ENCODE data around the gene SH3BGRL3.
A peak's percentile ranks its signal among the peaks of the same experiment; 100 is the strongest.

SH3BGRL3 gene

GRCh38 chr1:26234644-26235370 is 45.1 kb upstream of the SH3BGRL3 start:
- Histone ChIP-seq H4K8ac (ENCODE audit: low read depth, low read length) (no peak overlapping the region), H3K14ac (ENCODE audit: low read length) (peak overlapping the region; percentile 60), H2AK5ac (ENCODE audit: low read depth, low read length) (no peak overlapping the region), H3K4me2 (ENCODE audit: insufficient read depth, low read length, poor library complexity, severe bottlenecking) (peak overlapping the region; percentile 78), H3K36me3 (replicated peaks in 1 of 2; ENCODE audit: control insufficient read depth in 2 of 2, insufficient read depth in 2 of 2, low read length in 2 of 2) (peaks cover 0 to 29% of the 10 kb centered on the region in 2 donors), H3K27me3 (ENCODE audit: control insufficient read depth in 3 of 3, insufficient read depth in 3 of 3, low read depth in 1 of 3, low read length in 3 of 3) (no peaks in the 10 kb centered on the region), H2BK12ac (ENCODE audit: low read length) (no peak overlapping the region), H3K4ac (ENCODE audit: low read length) (no peak overlapping the region), H3K79me1 (ENCODE audit: low read depth, low read length) (peaks cover 6% of the 10 kb centered on the region), H3K4me3 (ENCODE audit: low read length in 2 of 2) (peak overlapping the region; percentile 76 to 84), H3K23ac (ENCODE audit: low read depth, low read length, poor library complexity) (peak overlapping the region; percentile 95), H3K9ac (ENCODE audit: low read depth, low read length, poor library complexity) (peak overlapping the region; percentile 99), H4K91ac (ENCODE audit: low read depth, low read length, poor library complexity) (no peak overlapping the region), H3K4me1 (ENCODE audit: control insufficient read depth in 2 of 2, insufficient read depth in 1 of 2, low read depth in 1 of 2, low read length in 2 of 2) (peaks cover 3 to 6% of the 10 kb centered on the region in 2 donors), H3K18ac (ENCODE audit: low read length) (peak overlapping the region; percentile 96), H3K27ac (replicated peaks; ENCODE audit: low read length) (peak overlapping the region; percentile 75), H2BK120ac (ENCODE audit: low read depth, low read length) (no peak overlapping the region), H2BK15ac (ENCODE audit: low read length) (peak overlapping the region; percentile 11), H3K9me3 (replicated peaks in 1 of 2; ENCODE audit: control insufficient read depth in 2 of 2, insufficient read depth in 1 of 2, low read depth in 1 of 2, low read length in 2 of 2) (peaks cover 0 to 6% of the 10 kb centered on the region in 2 donors), H2BK5ac (ENCODE audit: low read length) (no peak overlapping the region), H2AFZ (ENCODE audit: low read length) (peak overlapping the region; percentile 91)
- DNase-seq (ENCODE audit: low spot score): no peak
- WGBS, 2 donors (ENCODE audit: extremely low coverage in 2 of 2, insufficient read length in 2 of 2, insufficient replicate concordance in 1 of 2): no CpG with 5 or more reads among the region's 30 CpGs

- no peak for DNase-seq (ENCODE audit: low spot score)
- Histone ChIP-seq H3K36me3 (replicated peaks in 1 of 2; ENCODE audit: control insufficient read depth in 2 of 2, insufficient read depth in 2 of 2, low read length in 2 of 2) (peaks cover 0 to 44% of the 10 kb centered on the region in 2 donors), H3K9ac (ENCODE audit: low read depth, low read length, poor library complexity) (no peak overlapping the region), H3K4ac (ENCODE audit: low read length) (no peak overlapping the region), H4K91ac (ENCODE audit: low read depth, low read length, poor library complexity) (no peak overlapping the region), H4K8ac (ENCODE audit: low read depth, low read length) (no peak overlapping the region), H3K4me1 (ENCODE audit: control insufficient read depth in 2 of 2, insufficient read depth in 1 of 2, low read depth in 1 of 2, low read length in 2 of 2) (peaks cover 3 to 6% of the 10 kb centered on the region in 2 donors), H3K9me3 (replicated peaks in 1 of 2; ENCODE audit: control insufficient read depth in 2 of 2, insufficient read depth in 1 of 2, low read depth in 1 of 2, low read length in 2 of 2) (peaks cover 0 to 6% of the 10 kb centered on the region in 2 donors), H2AK5ac (ENCODE audit: low read depth, low read length) (no peak overlapping the region), H3K4me3 (ENCODE audit: low read length in 2 of 2) (no peak overlapping the region), H3K27me3 (ENCODE audit: control insufficient read depth in 3 of 3, insufficient read depth in 3 of 3, low read depth in 1 of 3, low read length in 3 of 3) (no peaks in the 10 kb centered on the region), H3K27ac (replicated peaks; ENCODE audit: low read length) (no peak overlapping the region), H3K23ac (ENCODE audit: low read depth, low read length, poor library complexity) (no peak overlapping the region), H3K79me1 (ENCODE audit: low read depth, low read length) (peaks cover 6% of the 10 kb centered on the region), H2AFZ (ENCODE audit: low read length) (no peak overlapping the region), H3K4me2 (ENCODE audit: insufficient read depth, low read length, poor library complexity, severe bottlenecking) (no peak overlapping the region), H3K14ac (ENCODE audit: low read length) (no peak overlapping the region), H2BK15ac (ENCODE audit: low read length) (no peak overlapping the region), H2BK5ac (ENCODE audit: low read length) (no peak overlapping the region), H2BK12ac (ENCODE audit: low read length) (no peak overlapping the region), H3K18ac (ENCODE audit: low read length) (no peak overlapping the region), H2BK120ac (ENCODE audit: low read depth, low read length) (no peak overlapping the region)
- WGBS, 2 donors (ENCODE audit: extremely low coverage in 2 of 2, insufficient read length in 2 of 2, insufficient replicate concordance in 1 of 2): no CpG with 5 or more reads among the region's 6 CpGs
Measured at GRCh38 chr1:26237230-26237966, 42.5 kb upstream of the SH3BGRL3 start.

GRCh38 chr1:26239936-26240335 is 40.0 kb upstream of the SH3BGRL3 start:
- Histone ChIP-seq H3K23ac (ENCODE audit: low read depth, low read length, poor library complexity) (no peak overlapping the region), H2AFZ (ENCODE audit: low read length) (no peak overlapping the region), H3K4me2 (ENCODE audit: insufficient read depth, low read length, poor library complexity, severe bottlenecking) (no peak overlapping the region), H4K8ac (ENCODE audit: low read depth, low read length) (no peak overlapping the region), H3K9me3 (replicated peaks in 1 of 2; ENCODE audit: control insufficient read depth in 2 of 2, insufficient read depth in 1 of 2, low read depth in 1 of 2, low read length in 2 of 2) (peaks cover 0 to 6% of the 10 kb centered on the region in 2 donors), H2BK120ac (ENCODE audit: low read depth, low read length) (no peak overlapping the region), H3K27me3 (ENCODE audit: control insufficient read depth in 3 of 3, insufficient read depth in 3 of 3, low read depth in 1 of 3, low read length in 3 of 3) (no peaks in the 10 kb centered on the region), H3K18ac (ENCODE audit: low read length) (no peak overlapping the region), H3K14ac (ENCODE audit: low read length) (no peak overlapping the region), H3K9ac (ENCODE audit: low read depth, low read length, poor library complexity) (no peak overlapping the region), H2BK15ac (ENCODE audit: low read length) (no peak overlapping the region), H3K4ac (ENCODE audit: low read length) (no peak overlapping the region), H2AK5ac (ENCODE audit: low read depth, low read length) (no peak overlapping the region), H3K27ac (replicated peaks; ENCODE audit: low read length) (no peak overlapping the region), H3K4me1 (ENCODE audit: control insufficient read depth in 2 of 2, insufficient read depth in 1 of 2, low read depth in 1 of 2, low read length in 2 of 2) (peaks cover 0 to 6% of the 10 kb centered on the region in 2 donors), H2BK5ac (ENCODE audit: low read length) (no peak overlapping the region), H4K91ac (ENCODE audit: low read depth, low read length, poor library complexity) (no peak overlapping the region), H3K36me3 (replicated peaks in 1 of 2; ENCODE audit: control insufficient read depth in 2 of 2, insufficient read depth in 2 of 2, low read length in 2 of 2) (peaks cover 10 to 69% of the 10 kb centered on the region in 2 donors), H2BK12ac (ENCODE audit: low read length) (no peak overlapping the region), H3K79me1 (ENCODE audit: low read depth, low read length) (peaks cover 6% of the 10 kb centered on the region), H3K4me3 (ENCODE audit: low read length in 2 of 2) (no peak overlapping the region)
- no peak for DNase-seq (ENCODE audit: low spot score)
- no CpG with 5 or more reads among the region's 4 CpGs for WGBS, 2 donors (ENCODE audit: extremely low coverage in 2 of 2, insufficient read length in 2 of 2, insufficient replicate concordance in 1 of 2)

GRCh38 chr1:26252718-26253117 is 27.2 kb upstream of the SH3BGRL3 start:
- Histone ChIP-seq H3K4me2 (ENCODE audit: insufficient read depth, low read length, poor library complexity, severe bottlenecking) (no peak overlapping the region), H2AFZ (ENCODE audit: low read length) (no peak overlapping the region), H2BK120ac (ENCODE audit: low read depth, low read length) (no peak overlapping the region), H2AK5ac (ENCODE audit: low read depth, low read length) (no peak overlapping the region), H2BK12ac (ENCODE audit: low read length) (no peak overlapping the region), H2BK15ac (ENCODE audit: low read length) (no peak overlapping the region), H3K14ac (ENCODE audit: low read length) (no peak overlapping the region), H3K4me3 (ENCODE audit: low read length in 2 of 2) (no peak overlapping the region), H3K27ac (replicated peaks; ENCODE audit: low read length) (no peak overlapping the region), H3K18ac (ENCODE audit: low read length) (no peak overlapping the region), H4K91ac (ENCODE audit: low read depth, low read length, poor library complexity) (no peak overlapping the region), H3K79me1 (ENCODE audit: low read depth, low read length) (peaks cover 3% of the 10 kb centered on the region), H3K23ac (ENCODE audit: low read depth, low read length, poor library complexity) (no peak overlapping the region), H3K4ac (ENCODE audit: low read length) (no peak overlapping the region), H3K9me3 (replicated peaks in 1 of 2; ENCODE audit: control insufficient read depth in 2 of 2, insufficient read depth in 1 of 2, low read depth in 1 of 2, low read length in 2 of 2) (peaks cover 4 to 17% of the 10 kb centered on the region in 2 donors), H3K36me3 (replicated peaks in 1 of 2; ENCODE audit: control insufficient read depth in 2 of 2, insufficient read depth in 2 of 2, low read length in 2 of 2) (peaks cover 25 to 81% of the 10 kb centered on the region in 2 donors), H3K27me3 (ENCODE audit: control insufficient read depth in 3 of 3, insufficient read depth in 3 of 3, low read depth in 1 of 3, low read length in 3 of 3) (no peaks in the 10 kb centered on the region), H2BK5ac (ENCODE audit: low read length) (no peak overlapping the region), H3K4me1 (ENCODE audit: control insufficient read depth in 2 of 2, insufficient read depth in 1 of 2, low read depth in 1 of 2, low read length in 2 of 2) (no peaks in the 10 kb centered on the region), H3K9ac (ENCODE audit: low read depth, low read length, poor library complexity) (no peak overlapping the region), H4K8ac (ENCODE audit: low read depth, low read length) (no peak overlapping the region)
- no peak for DNase-seq (ENCODE audit: low spot score)
- no CpG with 5 or more reads among the region's 7 CpGs for WGBS, 2 donors (ENCODE audit: extremely low coverage in 2 of 2, insufficient read length in 2 of 2, insufficient replicate concordance in 1 of 2)

Data from neuronal stem cell (in vitro differentiated cells).